ENCODE measurements around the gene UACA. TPM values are rescaled to one million over a fixed set of nuclear protein-coding genes. Genes with fewer than 3 reads are reported as not detected.

The UACA gene
- total and polyA plus RNA-seq, 8 donors: 15.4 to 39.5 (median 21.4) TPM

DNA sequence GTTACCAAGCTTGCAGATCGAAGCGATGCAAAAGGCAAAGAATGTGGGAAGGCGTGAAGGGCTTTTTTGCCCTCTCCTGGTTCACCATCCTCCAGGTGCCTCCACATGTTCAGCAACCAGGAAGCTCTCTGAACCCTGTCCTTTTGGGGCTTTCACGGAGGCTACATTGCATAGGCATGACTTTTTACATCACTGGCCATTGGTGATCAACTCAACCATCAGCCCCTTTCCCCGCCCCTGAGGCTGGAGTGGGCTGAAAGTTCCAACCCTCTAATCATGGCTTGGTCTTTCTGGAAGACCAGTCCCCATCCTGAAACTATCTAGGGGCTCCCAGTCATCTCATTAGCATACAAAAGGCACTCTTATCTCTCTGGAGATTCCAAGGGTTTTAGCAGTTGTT, 52.6 kb downstream of the UACA start:
- WGBS, 2 donors: 94 to 95% methylated on average over 5 of the region's 5 CpGs
- peaks cover 14 to 17% (median 14%) of the 10 kb centered on the region in 3 donors for H3K4me1 ChIP-seq
- FAIRE-seq: no peak
- DNase-seq: no peak
- no peak overlapping the region for H3K4me3 ChIP-seq
- TF ChIP-seq, protein P1, sequence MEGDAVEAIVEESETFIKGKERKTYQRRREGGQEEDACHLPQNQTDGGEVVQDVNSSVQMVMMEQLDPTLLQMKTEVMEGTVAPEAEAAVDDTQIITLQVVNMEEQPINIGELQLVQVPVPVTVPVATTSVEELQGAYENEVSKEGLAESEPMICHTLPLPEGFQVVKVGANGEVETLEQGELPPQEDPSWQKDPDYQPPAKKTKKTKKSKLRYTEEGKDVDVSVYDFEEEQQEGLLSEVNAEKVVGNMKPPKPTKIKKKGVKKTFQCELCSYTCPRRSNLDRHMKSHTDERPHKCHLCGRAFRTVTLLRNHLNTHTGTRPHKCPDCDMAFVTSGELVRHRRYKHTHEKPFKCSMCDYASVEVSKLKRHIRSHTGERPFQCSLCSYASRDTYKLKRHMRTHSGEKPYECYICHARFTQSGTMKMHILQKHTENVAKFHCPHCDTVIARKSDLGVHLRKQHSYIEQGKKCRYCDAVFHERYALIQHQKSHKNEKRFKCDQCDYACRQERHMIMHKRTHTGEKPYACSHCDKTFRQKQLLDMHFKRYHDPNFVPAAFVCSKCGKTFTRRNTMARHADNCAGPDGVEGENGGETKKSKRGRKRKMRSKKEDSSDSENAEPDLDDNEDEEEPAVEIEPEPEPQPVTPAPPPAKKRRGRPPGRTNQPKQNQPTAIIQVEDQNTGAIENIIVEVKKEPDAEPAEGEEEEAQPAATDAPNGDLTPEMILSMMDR (IDR thresholded peaks at IDR 0.05): no peak
- intact Hi-C loops (cut with DNase I): no loop called here
- no peak overlapping the region for H3K27ac ChIP-seq
- no peak for ATAC-seq
- H3K9me3 ChIP-seq: no peaks in the 10 kb centered on the region
- no peaks in the 10 kb centered on the region for H3K36me3 ChIP-seq
- no peaks in the 10 kb centered on the region for H3K27me3 ChIP-seq

GRCh38 chr15:70708839-70709238, 54.5 kb downstream of the UACA start:
- peaks cover 0 to 6% (median 0%) of the 10 kb centered on the region in 3 donors for H3K4me1 ChIP-seq
- no peak overlapping the region for H3K27ac ChIP-seq
- ATAC-seq (no peak), DNase-seq (no peak), FAIRE-seq (no peak)
- H3K9me3 ChIP-seq: no peaks in the 10 kb centered on the region
- no peaks in the 10 kb centered on the region for H3K27me3 ChIP-seq
- H3K4me3 ChIP-seq: no peak overlapping the region
- intact Hi-C loops (cut with DNase I): no loop called here
- TF ChIP-seq, protein P1 (IDR thresholded peaks at IDR 0.05): no peak
- 62 to 64% methylated on average over 3 of the region's 3 CpGs for WGBS, 2 donors
- no peaks in the 10 kb centered on the region for H3K36me3 ChIP-seq

DNA sequence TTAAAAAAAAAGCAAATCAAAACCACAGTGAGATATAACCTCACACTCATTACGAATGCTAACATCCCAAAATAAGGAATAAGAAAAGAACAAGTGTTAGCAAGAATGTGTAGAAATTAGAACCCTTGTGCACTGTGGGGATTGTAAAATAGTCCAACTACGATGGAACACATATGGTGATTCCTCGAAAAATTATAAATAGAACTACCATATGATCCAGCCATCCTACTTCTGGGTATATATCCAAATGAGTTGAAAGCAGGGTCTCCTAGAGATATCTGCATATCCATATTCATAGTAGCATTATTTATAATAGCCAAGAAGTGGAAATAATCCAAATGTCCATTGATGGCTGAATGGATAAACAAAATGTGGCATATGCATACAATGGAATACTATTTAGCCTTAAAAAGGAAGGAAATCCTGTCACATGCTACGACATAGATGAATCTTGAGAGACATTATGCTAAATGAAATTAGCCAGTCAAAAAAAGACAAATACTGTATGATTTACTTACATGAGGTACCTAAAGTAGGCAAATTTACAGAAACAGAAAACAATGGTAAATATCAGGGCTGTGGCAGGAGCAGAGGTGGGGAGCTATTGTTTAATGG, 55.6 kb downstream of the UACA start:
- peaks cover 2 to 7% (median 3%) of the 10 kb centered on the region in 3 donors for H3K4me1 ChIP-seq
- no peak overlapping the region for H3K4me3 ChIP-seq
- DNase-seq (no peak), ATAC-seq (no peak), FAIRE-seq (no peak)
- 95% methylated on average over 4 of the region's 4 CpGs for WGBS, 2 donors
- no peaks in the 10 kb centered on the region for H3K36me3 ChIP-seq
- H3K27me3 ChIP-seq: no peaks in the 10 kb centered on the region
- intact Hi-C loops (cut with DNase I): no loop called here
- TF ChIP-seq, protein P1 (IDR thresholded peaks at IDR 0.05): no peak
- no peak overlapping the region for H3K27ac ChIP-seq
- no peaks in the 10 kb centered on the region for H3K9me3 ChIP-seq

GRCh38 chr15:70704731-70705130, 58.6 kb downstream of the UACA start:
- intact Hi-C loops (cut with DNase I): no loop called here
- Histone ChIP-seq H3K36me3 (no peaks in the 10 kb centered on the region), H3K27me3 (no peaks in the 10 kb centered on the region), H3K4me1 (peaks cover 7 to 18% (median 9%) of the 10 kb centered on the region in 3 donors), H3K27ac (no peak overlapping the region), H3K4me3 (no peak overlapping the region), H3K9me3 (no peaks in the 10 kb centered on the region)
- FAIRE-seq (no peak), DNase-seq (no peak), ATAC-seq (no peak)
- TF ChIP-seq, protein P1 (IDR thresholded peaks at IDR 0.05): no peak
- 93 to 98% methylated on average over 5 of the region's 5 CpGs for WGBS, 2 donors

GRCh38 chr15:70704166-70704565, 59.2 kb downstream of the UACA start:
- FAIRE-seq (no peak), ATAC-seq (no peak), DNase-seq (no peak)
- intact Hi-C loops (cut with DNase I): no loop called here
- TF ChIP-seq, protein P1 (IDR thresholded peaks at IDR 0.05): no peak
- WGBS, 2 donors: 63 to 73% methylated on average over 2 of the region's 2 CpGs
- no peaks in the 10 kb centered on the region for H3K27me3 ChIP-seq
- no peaks in the 10 kb centered on the region for H3K9me3 ChIP-seq
- H3K27ac ChIP-seq: no peak overlapping the region
- H3K4me1 ChIP-seq: peaks cover 13 to 24% (median 15%) of the 10 kb centered on the region in 3 donors
- H3K4me3 ChIP-seq: no peak overlapping the region
- H3K36me3 ChIP-seq: no peaks in the 10 kb centered on the region

Measured in pancreas (tissue), 10 donors.